Ovary (tissue), 9 donors: ENCODE measurements around the gene SLMAP. TPM values are rescaled to one million over a fixed set of nuclear protein-coding genes. Genes with fewer than 3 reads are reported as not detected.

ENCODE experiments used
- DNase-seq, 5 donors: peaks; one replicate each; pipeline ENCODE4 v3.0.0-alpha.2; 2019 to 2020
- H3K27ac ChIP-seq, 2 donors: fragments of 200-600 bp; one replicate each; pipeline versions ENCODE4 v1.5.1 to v1.8.0; 2019 to 2022
- H3K27me3 ChIP-seq: fragments of 200-600 bp; one replicate; pipeline ENCODE4 v1.8.0; 2022
- H3K36me3 ChIP-seq: fragments of 200-600 bp; sonication (generic); one replicate; pipeline ENCODE4 v1.5.1; 2019
- H3K4me1 ChIP-seq: one replicate; pipeline ENCODE4 v1.8.1; 2013; ENCODE audit warnings: mild to moderate bottlenecking, moderate library complexity; ENCODE audit not compliant: insufficient read depth
- H3K4me3 ChIP-seq: fragments of 200-600 bp; sonication (generic); one replicate; pipeline ENCODE4 v1.5.1; 2017
- H3K9me3 ChIP-seq, 2 donors: fragments of 200-600 bp in 1 of 2; sonication (generic) in 1 of 2; one replicate each; pipeline versions ENCODE4 v1.5.1 to v1.8.1; 2013 to 2019; ENCODE audit warnings: mild to moderate bottlenecking in 1 of 2, moderate library complexity in 1 of 2
- CTCF ChIP-seq, 3 donors: fragments of 450-650 bp in 2 of 3; fragments of 200-600 bp in 1 of 3; IDR thresholded peaks; one replicate each; pipeline versions ENCODE4 v1.5.1 to v1.8.0; 2016 to 2022; ENCODE audit warnings: antibody characterized with exemption in 3 of 3, mild to moderate bottlenecking in 1 of 3
- EP300 ChIP-seq: sonication (generic); formaldehyde crosslinking; IDR thresholded peaks from one replicate; pipeline ENCODE4 v1.6.1; 2017; ENCODE audit warnings: antibody characterized with exemption
- POLR2A ChIP-seq: fragments of 450-650 bp; IDR thresholded peaks from one replicate; pipeline ENCODE4 v1.6.1; 2017; ENCODE audit warnings: antibody characterized with exemption, mild to moderate bottlenecking, moderate library complexity
- WGBS, 3 donors: extraction: QIAGEN DNeasy Blood & Tissue Kit in 1 of 3; methylation state at CpG; one replicate each; pipeline versions ENCODE4 v1.1.5 to v1.1.7; 2013 to 2017; 5-methylcytosine and 5-hydroxymethylcytosine counted together
- intact Hi-C, 4 donors: fragments of 100-400 bp; cut with DNase I; formaldehyde crosslinking; loops; one replicate each; pipeline versions ENCODE4 v1.11.0 to v1.15.1; 2022 to 2023
- polyA plus RNA-seq, 2 donors: library from polyadenylated mRNA; stranded (reverse); fragments of 200-250 nt in 1 of 2; fragments of 350-450 nt in 1 of 2; fragmentation: Illumina TruSeq in 1 of 2; extraction: RNeasy Lipid Tissue Mini Kit (QIAGEN cat#74804) in 1 of 2; gene quantifications; one replicate each; pipeline ENCODE4 v1.2.3, GENCODE V29; 2013 to 2014
- total RNA-seq, 7 donors: library from RNA; depleted of rRNA in 2 of 7; stranded (reverse); fragments of >200 nt in 2 of 7; fragmentation: NEBNext Ultra II Directional in 3 of 7; extraction: Animal tissue kit (Norgen Biotek cat#: 25700) in 3 of 7; gene quantifications; one replicate each; pipeline versions ENCODE4 v1.1.0 to v1.2.4, GENCODE V29; 2016 to 2023
- donor health status: DM: no; HTN: no; CAD: no; lungs with moderate emphysema.
- donor health status: DM: no; HTN: no; CAD: no.
- donor health status: Bipolar disorder and iron deficiency.
- donor health status: DM: yes; HTN: yes; CAD: no.
- donor health status: DM: no; HTN: no; CAD: no.
- donor health status: DM: yes; HTN: yes; CAD: no.

SLMAP gene
- total and polyA plus RNA-seq, 9 donors: 26.3 to 113 (median 73.8) TPM

GRCh38 chr3:57956119-57956832 lies 200.2 kb downstream of the SLMAP start:
- H3K4me3 ChIP-seq: no peak overlapping the region
- H3K36me3 ChIP-seq: no peaks in the 10 kb centered on the region
- intact Hi-C loops: no loop called here
- H3K4me1 ChIP-seq: peaks cover 15% of the 10 kb centered on the region
- WGBS, 3 donors: 75 to 81% (median 77%) methylated on average over 3 of the region's 3 CpGs
- no peak overlapping the region for H3K27ac ChIP-seq
- TF ChIP-seq EP300 (no peak), CTCF (IDR thresholded peaks at IDR 0.05) (no peak), POLR2A (no peak)
- no peak for DNase-seq
- no peaks in the 10 kb centered on the region for H3K9me3 ChIP-seq
- no peaks in the 10 kb centered on the region for H3K27me3 ChIP-seq

GRCh38 chr3:57956833-57957174 lies 200.7 kb downstream of the SLMAP start:
- TF ChIP-seq POLR2A (no peak), CTCF (IDR thresholded peaks at IDR 0.05) (no peak), EP300 (no peak)
- Histone ChIP-seq H3K27me3 (no peaks in the 10 kb centered on the region), H3K27ac (no peak overlapping the region), H3K4me1 (peaks cover 11% of the 10 kb centered on the region), H3K36me3 (no peaks in the 10 kb centered on the region), H3K4me3 (no peak overlapping the region), H3K9me3 (no peaks in the 10 kb centered on the region)
- intact Hi-C loops: no loop called here
- DNase-seq: no peak
- 81 to 89% (median 86%) methylated on average over 2 of the region's 2 CpGs for WGBS, 3 donors

- Histone ChIP-seq H3K4me1 (peaks cover 7% of the 10 kb centered on the region), H3K27ac (no peak overlapping the region), H3K27me3 (no peaks in the 10 kb centered on the region), H3K9me3 (no peaks in the 10 kb centered on the region), H3K4me3 (no peak overlapping the region), H3K36me3 (no peaks in the 10 kb centered on the region)
- no peak for DNase-seq
- 89 to 100% (median 91%) methylated on average over 1 of the region's 1 CpG for WGBS, 3 donors
- no peak for TF ChIP-seq POLR2A
- TF ChIP-seq EP300: no peak
- no peak for TF ChIP-seq CTCF (IDR thresholded peaks at IDR 0.05)
- intact Hi-C loops: no loop called here
These were observed 201.7 kb downstream of the SLMAP start for GRCh38 chr3:57957824-57958223.

- H3K4me3 ChIP-seq: no peak overlapping the region
- no peaks in the 10 kb centered on the region for H3K9me3 ChIP-seq
- 63 to 68% (median 67%) methylated on average over 13 of the region's 13 CpGs for WGBS, 3 donors
- no peaks in the 10 kb centered on the region for H3K27me3 ChIP-seq
- no peaks in the 10 kb centered on the region for H3K36me3 ChIP-seq
- H3K4me1 ChIP-seq: peaks cover 7% of the 10 kb centered on the region
- DNase-seq: peak in 1 of 5 donors; percentile 15
- intact Hi-C loops: no loop called here
- no peak overlapping the region for H3K27ac ChIP-seq
- TF ChIP-seq POLR2A: no peak
- no peak for TF ChIP-seq EP300
- no peak for TF ChIP-seq CTCF (IDR thresholded peaks at IDR 0.05)
These were observed 202.7 kb downstream of the SLMAP start for GRCh38 chr3:57958642-57959422.
